Natural killer cell treated with Interleukin-12 subunit alpha and Interleukin-12 subunit beta and Interleukin-15 and Interleukin-18, amount 100 ng/mL, for 72 hours (primary cell): ENCODE data around the gene LCA5L. TPM values are rescaled to one million over a fixed set of nuclear protein-coding genes. Genes with fewer than 3 reads are reported as not detected.

Experiments
- ATAC-seq, 2 donors: fragments of 150-1000 bp; cut with Tn5 transposase in 1 of 2; sonication (Bioruptor Pico), chemical (Tn5 transposase) in 1 of 2; 2 replicates each; pipeline ENCODE4 v1.10.0; 2021
- DNase-seq: peaks from one replicate; pipeline ENCODE4 v3.0.0; 2022; ENCODE audit warnings: low spot score
- H3K27ac Mint-ChIP-seq, 2 donors: 1 replicate in 1 of 2; 2 replicates in 1 of 2; pipeline ENCODE4 v1.8.0; 2022; ENCODE audit warnings: mixed read lengths in 2 of 2, mild to moderate bottlenecking in 1 of 2, moderate library complexity in 1 of 2
- H3K27me3 Mint-ChIP-seq, 2 donors: 1 replicate in 1 of 2; 2 replicates in 1 of 2; pipeline ENCODE4 v1.8.0; 2022; ENCODE audit warnings: mixed read lengths in 2 of 2
- H3K36me3 Mint-ChIP-seq: one replicate; pipeline ENCODE4 v1.8.0; 2022; ENCODE audit warnings: mixed read lengths
- H3K4me1 Mint-ChIP-seq, 2 donors: 1 replicate in 1 of 2; 2 replicates in 1 of 2; pipeline ENCODE4 v1.8.0; 2022; ENCODE audit warnings: low read depth in 2 of 2, mixed read lengths in 2 of 2, mild to moderate bottlenecking in 1 of 2
- H3K4me3 Mint-ChIP-seq: one replicate; pipeline ENCODE4 v1.8.0; 2022; ENCODE audit warnings: mixed read lengths
- H3K9me3 Mint-ChIP-seq: 2 replicates; pipeline ENCODE4 v1.8.0; 2022; ENCODE audit warnings: mixed read lengths
- total RNA-seq, 2 donors: library from RNA; stranded (reverse); gene quantifications; one replicate each; pipeline ENCODE4 v1.2.3, GENCODE V29; 2022

The LCA5L gene
- total RNA-seq, 2 donors from 2014 or later: not detected

GRCh38 chr21:39463308-39463707, 17.7 kb upstream of the LCA5L start:
- Mint-ChIP-seq H3K36me3 (no peaks in the 10 kb centered on the region), H3K27ac (no peak overlapping the region), H3K27me3 (peaks cover 5 to 7% of the 10 kb centered on the region in 2 donors), H3K9me3 (no peaks in the 10 kb centered on the region), H3K4me3 (no peak overlapping the region), H3K4me1 (no peaks in the 10 kb centered on the region)
- ATAC-seq: no peak
- no peak for DNase-seq

GRCh38 chr21:39461419-39461818, 15.8 kb upstream of the LCA5L start:
- peak in 1 of 2 donors; percentile 49 for ATAC-seq
- no peak for DNase-seq
- no peak overlapping the region for H3K27ac Mint-ChIP-seq
- H3K4me3 Mint-ChIP-seq: no peak overlapping the region
- peaks cover 3 to 5% of the 10 kb centered on the region in 2 donors for H3K27me3 Mint-ChIP-seq
- H3K9me3 Mint-ChIP-seq: no peaks in the 10 kb centered on the region
- H3K36me3 Mint-ChIP-seq: no peaks in the 10 kb centered on the region
- no peaks in the 10 kb centered on the region for H3K4me1 Mint-ChIP-seq

- DNase-seq: no peak
- Mint-ChIP-seq H3K27ac (no peak overlapping the region), H3K4me1 (no peaks in the 10 kb centered on the region), H3K27me3 (peaks cover 12 to 13% of the 10 kb centered on the region in 2 donors), H3K4me3 (no peak overlapping the region), H3K36me3 (no peaks in the 10 kb centered on the region), H3K9me3 (no peaks in the 10 kb centered on the region)
- no peak for ATAC-seq
Observed at GRCh38 chr21:39456665-39457064, 11.1 kb upstream of the LCA5L start.

GRCh38 chr21:39454949-39455668, 9.5 kb upstream of the LCA5L start:
- Mint-ChIP-seq H3K4me3 (no peak overlapping the region), H3K27me3 (peaks cover 14 to 19% of the 10 kb centered on the region in 2 donors), H3K27ac (no peak overlapping the region), H3K4me1 (no peaks in the 10 kb centered on the region), H3K9me3 (no peaks in the 10 kb centered on the region), H3K36me3 (no peaks in the 10 kb centered on the region)
- ATAC-seq (peak; percentile 56 to 72), DNase-seq (no peak)

- no peak for ATAC-seq
- no peaks in the 10 kb centered on the region for H3K4me1 Mint-ChIP-seq
Observed at GRCh38 chr21:39453571-39454179, 8.1 kb upstream of the LCA5L start.

GRCh38 chr21:39452970-39453342, 7.4 kb upstream of the LCA5L start:
- ATAC-seq (no peak), DNase-seq (no peak)
- Mint-ChIP-seq H3K27ac (no peak overlapping the region), H3K9me3 (no peaks in the 10 kb centered on the region), H3K27me3 (peaks cover 18 to 32% of the 10 kb centered on the region in 2 donors), H3K36me3 (no peaks in the 10 kb centered on the region), H3K4me3 (no peak overlapping the region), H3K4me1 (no peaks in the 10 kb centered on the region)

More at GRCh38 chr21:39453571-39454179, 8.1 kb upstream of the LCA5L start:
- DNase-seq: no peak
- H3K9me3 Mint-ChIP-seq: no peaks in the 10 kb centered on the region
- no peaks in the 10 kb centered on the region for H3K36me3 Mint-ChIP-seq
- H3K27me3 Mint-ChIP-seq: peaks cover 16 to 25% of the 10 kb centered on the region in 2 donors
- H3K4me3 Mint-ChIP-seq: no peak overlapping the region
- no peak overlapping the region for H3K27ac Mint-ChIP-seq

- no peak for ATAC-seq
- no peaks in the 10 kb centered on the region for H3K9me3 Mint-ChIP-seq
- no peak for DNase-seq
- H3K4me1 Mint-ChIP-seq: no peaks in the 10 kb centered on the region
- no peaks in the 10 kb centered on the region for H3K36me3 Mint-ChIP-seq
- no peak overlapping the region for H3K4me3 Mint-ChIP-seq
- H3K27ac Mint-ChIP-seq: no peak overlapping the region
- peaks cover 19 to 33% of the 10 kb centered on the region in 2 donors for H3K27me3 Mint-ChIP-seq
Observed at GRCh38 chr21:39452207-39452969, 6.8 kb upstream of the LCA5L start.

GRCh38 chr21:39451332-39452206, 6.0 kb upstream of the LCA5L start, which contains the start of gene SH3BGR:
Gene SH3BGR, plus strand, starts transcription at chr21:39451970. Its CDS starts 127 bp downstream, at chr21:39452097.
- Mint-ChIP-seq H3K9me3 (no peaks in the 10 kb centered on the region), H3K27ac (no peak within 1 kb of the TSS), H3K4me3 (no peak within 1 kb of the TSS), H3K4me1 (no peaks in the 10 kb centered on the region), H3K36me3 (no peaks in the 10 kb centered on the region), H3K27me3 (peaks cover 19 to 33% of the 10 kb centered on the region in 2 donors)
- no peak for ATAC-seq
- DNase-seq: no peak

GRCh38 chr21:39447264-39447663, 1.7 kb upstream of the LCA5L start:
- Mint-ChIP-seq H3K27ac (no peak overlapping the region), H3K27me3 (peaks cover 20 to 43% of the 10 kb centered on the region in 2 donors), H3K4me1 (peaks cover 12 to 15% of the 10 kb centered on the region in 2 donors), H3K36me3 (peaks cover 5% of the 10 kb centered on the region), H3K9me3 (no peaks in the 10 kb centered on the region), H3K4me3 (no peak overlapping the region)
- ATAC-seq: no peak
- no peak for DNase-seq

GRCh38 chr21:39444421-39445180, 977 bp downstream of the LCA5L start:
- Mint-ChIP-seq H3K27me3 (peaks cover 24 to 42% of the 10 kb centered on the region in 2 donors), H3K4me1 (peaks cover 15% of the 10 kb centered on the region in 2 donors), H3K36me3 (peaks cover 5% of the 10 kb centered on the region), H3K27ac (peak overlapping the region; percentile 79 to 84), H3K9me3 (no peaks in the 10 kb centered on the region), H3K4me3 (peak overlapping the region; percentile 92)
- DNase-seq (no peak), ATAC-seq (no peak)

- Mint-ChIP-seq H3K4me3 (no peak overlapping the region), H3K27ac (no peak overlapping the region), H3K27me3 (peaks cover 24 to 39% of the 10 kb centered on the region in 2 donors), H3K9me3 (no peaks in the 10 kb centered on the region), H3K36me3 (peaks cover 5% of the 10 kb centered on the region), H3K4me1 (peaks cover 15% of the 10 kb centered on the region in 2 donors)
- DNase-seq (no peak), ATAC-seq (no peak)
Observed at GRCh38 chr21:39441502-39442475, 3.8 kb downstream of the LCA5L start.

- DNase-seq (no peak), ATAC-seq (no peak)
- H3K9me3 Mint-ChIP-seq: no peaks in the 10 kb centered on the region
- H3K27me3 Mint-ChIP-seq: peaks cover 26 to 43% of the 10 kb centered on the region in 2 donors
- peaks cover 0 to 3% of the 10 kb centered on the region in 2 donors for H3K4me1 Mint-ChIP-seq
- no peaks in the 10 kb centered on the region for H3K36me3 Mint-ChIP-seq
- no peak overlapping the region for H3K27ac Mint-ChIP-seq
- no peak overlapping the region for H3K4me3 Mint-ChIP-seq
Observed at GRCh38 chr21:39439232-39439631, 6.3 kb downstream of the LCA5L start.
